HCT116 (cell line): Measurements from ENCODE around the gene LACTB. TPM values are rescaled to one million over a fixed set of nuclear protein-coding genes. Genes with fewer than 3 reads are reported as not detected.
"Not testable (repeated sequence)": the region's sequence is repeated elsewhere in the genome, so short reads cannot be mapped to it uniquely, and the experiment has no call there.

Experiments used
- ATAC-seq: fragments of 200-7000 bp; cut with Tn5 transposase; 2 replicates; pipeline ENCODE4 v1.9.1; 2020; ENCODE audit warnings: mild to moderate bottlenecking, moderate library complexity
- BruUV-seq: library from RNA; stranded (reverse); fragments of 400-500 nt; replicated peaks from 2 replicates; lab custom pipeline; 2021; lab: Mats Ljungman, UMichigan
- CTCF ChIA-PET: fragments of 300-600 bp; sonication (Branson Sonifier 250); formaldehyde crosslinking; loops from one replicate; lab custom pipeline; 2021; ENCODE audit warnings: antibody characterized with exemption; lab: Charles Lee
- POLR2A ChIA-PET: fragments of 300-600, 350-600 bp; sonication (Branson Sonifier 250); formaldehyde crosslinking; loops from one replicate; lab custom pipeline; 2021; ENCODE audit warnings: antibody characterized with exemption; lab: Charles Lee
- RAD21 ChIA-PET, 2 experiments: fragments of 300-600 bp; sonication (Branson Sonifier 250); formaldehyde crosslinking; loops; one replicate each; lab custom pipeline; 2023; ENCODE audit warnings: low total read pairs in 2 of 2; ENCODE audit not compliant: uncharacterized antibody in 2 of 2, unreplicated experiment in 2 of 2, low non-redundant PET in 1 of 2; lab: Charles Lee
- DNase-seq: peaks from one replicate; pipeline ENCODE4 v3.0.0-alpha.2; 2010; ENCODE audit warnings: low read depth, low spot score
- H2AFZ ChIP-seq: fragments of 200-600 bp; shearing (Covaris generic), sonication (generic); 2 replicates; pipeline ENCODE4 v1.6.1; 2017; ENCODE audit warnings: low read depth, mixed run types, mixed read lengths, antibody characterized with exemption, low read length; ENCODE audit not compliant: poor library complexity, severe bottlenecking
- H3K27ac ChIP-seq: 2 replicates; pipeline ENCODE4 v1.5.1; 2012; ENCODE audit warnings: low read depth, low read length
- H3K27me3 ChIP-seq: fragments of 200-600 bp; sonication (generic); 2 replicates; pipeline ENCODE4 v1.6.1; 2016; ENCODE audit warnings: mixed run types, low read length, mixed read lengths; ENCODE audit not compliant: insufficient read depth
- H3K36me3 ChIP-seq, 2 experiments: fragments of 200-500 bp in 1 of 2; fragments of 200-600 bp in 1 of 2; sonication (Bioruptor generic) in 1 of 2; sonication (generic) in 1 of 2; 2 replicates each; pipeline versions ENCODE4 v1.5.1 to v1.6.1; 2014 to 2016; ENCODE audit warnings: low read length in 2 of 2, inconsistent platforms in 1 of 2, mixed read lengths in 1 of 2, mixed run types in 1 of 2; ENCODE audit not compliant: insufficient read depth in 2 of 2, control insufficient read depth in 1 of 2
- H3K4me1 ChIP-seq, 2 experiments: fragments of 200-600 bp in 1 of 2; sonication (generic) in 1 of 2; 2 replicates each; pipeline versions ENCODE4 v1.5.1 to v1.6.1; 2012 to 2017; ENCODE audit warnings: low read length in 2 of 2, inconsistent platforms in 1 of 2, mild to moderate bottlenecking in 1 of 2, mixed read lengths in 1 of 2, mixed run types in 1 of 2, moderate library complexity in 1 of 2; ENCODE audit not compliant: insufficient read depth in 2 of 2, control insufficient read depth in 1 of 2
- H3K4me2 ChIP-seq: fragments of 200-600 bp; sonication (generic); 2 replicates; pipeline ENCODE4 v1.6.1; 2017; ENCODE audit warnings: mixed run types, low read length, mixed read lengths
- H3K4me3 ChIP-seq, 2 experiments: fragments of 200-600 bp in 1 of 2; sonication (generic) in 1 of 2; replicated peaks in 1 of 2; 2 replicates each; pipeline ENCODE4 v1.5.1; 2011 to 2016; ENCODE audit warnings: low read length in 2 of 2, control low read depth in 1 of 2, low read depth in 1 of 2, mild to moderate bottlenecking in 1 of 2, mixed read lengths in 1 of 2, mixed run types in 1 of 2
- H3K79me2 ChIP-seq: fragments of 200-600 bp; sonication (generic); 2 replicates; pipeline ENCODE4 v1.6.1; 2017; ENCODE audit warnings: mild to moderate bottlenecking, mixed run types, low read length, moderate library complexity, mixed read lengths; ENCODE audit not compliant: insufficient read depth
- H3K9ac ChIP-seq: fragments of 200-600 bp; sonication (generic); 2 replicates; pipeline ENCODE4 v1.6.1; 2016; ENCODE audit warnings: low read length, mixed read lengths
- H3K9me2 ChIP-seq: fragments of 200-600 bp; sonication (generic), shearing (Covaris generic); 2 replicates; pipeline ENCODE4 v1.6.1; 2017; ENCODE audit warnings: mixed run types, mild to moderate bottlenecking, moderate library complexity; ENCODE audit not compliant: insufficient read depth
- H3K9me3 ChIP-seq, 2 experiments: fragments of 200-500 bp in 1 of 2; fragments of 200-600 bp in 1 of 2; sonication (Bioruptor generic) in 1 of 2; sonication (generic) in 1 of 2; 2 replicates each; pipeline ENCODE4 v1.6.1; 2014 to 2017; ENCODE audit warnings: low read length in 2 of 2, mixed read lengths in 2 of 2, inconsistent platforms in 1 of 2, low read depth in 1 of 2, mild to moderate bottlenecking in 1 of 2, mixed run types in 1 of 2, moderate library complexity in 1 of 2; ENCODE audit not compliant: control insufficient read depth in 1 of 2, insufficient read depth in 1 of 2
- H4K20me1 ChIP-seq: fragments of 200-600 bp; sonication (generic), shearing (Covaris generic); 2 replicates; pipeline ENCODE4 v1.6.1; 2017; ENCODE audit warnings: mixed run types, mild to moderate bottlenecking, moderate library complexity; ENCODE audit not compliant: insufficient read depth
- CEBPB ChIP-seq: IDR thresholded peaks from 2 replicates; pipeline ENCODE4 v1.6.1; 2012; ENCODE audit warnings: low read depth
- EGR1 ChIP-seq: IDR thresholded peaks from 2 replicates; pipeline ENCODE4 v1.6.1; 2012; ENCODE audit warnings: low read depth
- EZH2phosphoT487 ChIP-seq: fragments of 200-600 bp; IDR thresholded peaks from 2 replicates; pipeline ENCODE4 v1.6.1; 2018; ENCODE audit warnings: antibody characterized with exemption, borderline replicate concordance
- RAD21 ChIP-seq: IDR thresholded peaks from 2 replicates; pipeline ENCODE4 v1.6.1; 2012; ENCODE audit warnings: low read depth, mild to moderate bottlenecking
- REST ChIP-seq: IDR thresholded peaks from 2 replicates; pipeline ENCODE4 v1.6.1; 2012; ENCODE audit warnings: low read depth
- SRF ChIP-seq: IDR thresholded peaks from 2 replicates; pipeline ENCODE4 v1.6.1; 2012; ENCODE audit warnings: low read depth
- TCF7L2 ChIP-seq: IDR thresholded peaks from 2 replicates; pipeline ENCODE4 v1.7.0; 2011; ENCODE audit warnings: borderline replicate concordance, inconsistent platforms; ENCODE audit not compliant: insufficient read depth, insufficient read length; ENCODE audit errors: extremely low read depth
- ZNF274 ChIP-seq: fragments of 200-500 bp; sonication (Bioruptor generic); IDR thresholded peaks from 2 replicates; pipeline ENCODE4 v1.6.1; 2014; ENCODE audit warnings: mild to moderate bottlenecking, low read depth, low read length, inconsistent platforms
- intact Hi-C: fragments of 100-400 bp; cut with micrococcal nuclease; formaldehyde crosslinking; loops from 2 replicates; pipeline ENCODE4 v1.10.0; 2022
- total RNA-seq: library from RNA; stranded (reverse); gene quantifications from one replicate; pipeline ENCODE4 v1.2.1, GENCODE V29; 2021; ENCODE audit not compliant: unreplicated experiment
- TF ChIP-seq, protein P1 (sequence below): IDR thresholded peaks from 2 replicates; pipeline ENCODE4 v1.6.1; 2011; ENCODE audit warnings: mild to moderate bottlenecking, low read length, moderate library complexity; ENCODE audit not compliant: insufficient replicate concordance; ENCODE audit errors: extremely low read depth
- TF ChIP-seq, protein P2 (sequence below): IDR thresholded peaks from 2 replicates; pipeline ENCODE4 v1.6.1; 2012
- TF ChIP-seq, protein P3 (sequence below): IDR thresholded peaks from 2 replicates; pipeline ENCODE4 v1.6.1; 2012

LACTB gene
- total RNA-seq, 1 experiment from 2014 or later = 7.6 TPM

DNA sequence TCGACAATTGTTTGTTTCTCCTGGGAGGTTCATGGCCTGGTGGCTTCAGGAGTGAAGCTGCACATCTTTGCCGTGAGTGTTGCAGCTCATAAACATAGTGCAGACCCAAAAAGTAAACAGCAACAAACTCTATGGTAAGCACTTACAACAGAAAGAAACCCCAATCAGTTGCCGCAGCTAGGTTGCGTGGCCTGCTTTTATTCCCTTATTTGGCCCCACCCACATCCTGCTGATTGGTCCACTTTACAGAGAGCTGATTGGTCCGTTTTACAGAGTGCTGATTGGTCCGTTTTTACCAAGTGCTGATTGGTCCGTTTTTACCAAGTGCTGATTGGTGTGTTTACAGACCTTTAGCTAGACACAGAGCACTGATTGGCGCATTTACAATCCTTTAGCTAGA lies 16.3 kb upstream of the LACTB start:
- H3K9me2 ChIP-seq, DNase-seq, H3K9me3 ChIP-seq, ATAC-seq, POLR2A ChIA-PET, H2AFZ ChIP-seq, H4K20me1 ChIP-seq, BruUV-seq, H3K79me2 ChIP-seq, CTCF ChIA-PET, H3K27ac ChIP-seq, RAD21 ChIA-PET, H3K27me3 ChIP-seq, H3K4me3 ChIP-seq, H3K9ac ChIP-seq, H3K36me3 ChIP-seq, H3K4me2 ChIP-seq, intact Hi-C loops: not testable (repeated sequence)
- H3K4me1 ChIP-seq = peaks cover 10 to 16% of the 10 kb centered on the region in 2 experiments

- ATAC-seq (peak; percentile 91), DNase-seq (no peak)
- no peaks in the 10 kb centered on the region for H3K9me2 ChIP-seq
- H3K79me2 ChIP-seq = no peaks in the 10 kb centered on the region
- TF ChIP-seq ZNF274 (no peak), EZH2phosphoT487 (no peak), TCF7L2 (no peak), SRF (no peak), REST (no peak), EGR1 (no peak), RAD21 (no peak), CEBPB (no peak)
- TF ChIP-seq, protein P1, sequence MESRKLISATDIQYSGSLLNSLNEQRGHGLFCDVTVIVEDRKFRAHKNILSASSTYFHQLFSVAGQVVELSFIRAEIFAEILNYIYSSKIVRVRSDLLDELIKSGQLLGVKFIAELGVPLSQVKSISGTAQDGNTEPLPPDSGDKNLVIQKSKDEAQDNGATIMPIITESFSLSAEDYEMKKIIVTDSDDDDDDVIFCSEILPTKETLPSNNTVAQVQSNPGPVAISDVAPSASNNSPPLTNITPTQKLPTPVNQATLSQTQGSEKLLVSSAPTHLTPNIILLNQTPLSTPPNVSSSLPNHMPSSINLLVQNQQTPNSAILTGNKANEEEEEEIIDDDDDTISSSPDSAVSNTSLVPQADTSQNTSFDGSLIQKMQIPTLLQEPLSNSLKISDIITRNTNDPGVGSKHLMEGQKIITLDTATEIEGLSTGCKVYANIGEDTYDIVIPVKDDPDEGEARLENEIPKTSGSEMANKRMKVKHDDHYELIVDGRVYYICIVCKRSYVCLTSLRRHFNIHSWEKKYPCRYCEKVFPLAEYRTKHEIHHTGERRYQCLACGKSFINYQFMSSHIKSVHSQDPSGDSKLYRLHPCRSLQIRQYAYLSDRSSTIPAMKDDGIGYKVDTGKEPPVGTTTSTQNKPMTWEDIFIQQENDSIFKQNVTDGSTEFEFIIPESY = no peak
- TF ChIP-seq, protein P2, sequence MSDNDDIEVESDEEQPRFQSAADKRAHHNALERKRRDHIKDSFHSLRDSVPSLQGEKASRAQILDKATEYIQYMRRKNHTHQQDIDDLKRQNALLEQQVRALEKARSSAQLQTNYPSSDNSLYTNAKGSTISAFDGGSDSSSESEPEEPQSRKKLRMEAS = no peak
- TF ChIP-seq, protein P3, sequence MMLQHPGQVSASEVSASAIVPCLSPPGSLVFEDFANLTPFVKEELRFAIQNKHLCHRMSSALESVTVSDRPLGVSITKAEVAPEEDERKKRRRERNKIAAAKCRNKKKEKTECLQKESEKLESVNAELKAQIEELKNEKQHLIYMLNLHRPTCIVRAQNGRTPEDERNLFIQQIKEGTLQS = no peak
- no TSS peak for BruUV-seq
- no peak overlapping the region for H3K27ac ChIP-seq
- H3K4me1 ChIP-seq = peaks cover 10 to 16% of the 10 kb centered on the region in 2 experiments
- no peaks in the 10 kb centered on the region for H4K20me1 ChIP-seq
- 0 out of 4 replicates have a peak, but pooled peaks cover 0 to 2% of the 10 kb centered on the region in 2 experiments for H3K9me3 ChIP-seq
- H3K27me3 ChIP-seq = no peaks in the 10 kb centered on the region
- H3K4me2 ChIP-seq = peak overlapping the region; percentile 72
- peak overlapping the region in 1 of 2 experiments; percentile 39; a peak in 2 of 4 replicates for H3K4me3 ChIP-seq
- RAD21 ChIA-PET = no interaction called here
- no peak overlapping the region for H3K9ac ChIP-seq
- intact Hi-C loops = no loop called here
- peak overlapping the region; percentile 98 for H2AFZ ChIP-seq
- POLR2A ChIA-PET = no interaction called here
- CTCF ChIA-PET = interaction anchor here (0.9 kb wide), 1 partner anchor 295 kb away, joined by 3 read pairs; no protein-coding TSS in a partner anchor
- no peaks in the 10 kb centered on the region for H3K36me3 ChIP-seq
These were observed 13.6 kb upstream of the LACTB start for GRCh38 chr15:63107895-63108546.
